ENCODE measurements around the gene ATG4A. TPM values are rescaled to one million over a fixed set of nuclear protein-coding genes. Genes with fewer than 3 reads are reported as not detected.

ATG4A gene
- 17.4 TPM for total RNA-seq
- long read RNA-seq, transcript ATG4A-203 (13 exons, 2,315 nt), result major isoform, 13 of 21 reads
- long read RNA-seq, partial matches to known transcripts, result 3 of 21 reads
- long read RNA-seq, other reads (novel, unspliced or antisense), result 2 of 21 reads

- H3K9me3 ChIP-seq (replicated peaks), result no peaks in the 10 kb centered on the region
- peaks cover 15% of the 10 kb centered on the region for H3K36me3 ChIP-seq
- no peak for TF ChIP-seq CTCF (IDR thresholded peaks at IDR 0.05; ENCODE audit: borderline replicate concordance)
- DNase-seq, result peak; percentile 92
- no peaks in the 10 kb centered on the region for H3K27me3 ChIP-seq (ENCODE audit: low read depth)
- H3K27ac ChIP-seq (replicated peaks), result peak within 1 kb of the TSS; percentile 88
- peaks cover 29% of the 10 kb centered on the region for H3K4me1 ChIP-seq
- intact Hi-C loops (cut with micrococcal nuclease), result no loop called here
- H3K4me3 ChIP-seq, result peak within 1 kb of the TSS; percentile 78
Observed at GRCh38 chrX:108091264-108091877, at the start of gene ATG4A, which contains the start of gene PSMD10. TSS of gene ATG4A (plus strand) at chrX:108091778. CDS start at chrX:108091827, 49 bp downstream. TSS of gene PSMD10 (minus strand) at chrX:108091542. CDS start at chrX:108091520, 22 bp downstream.

- Histone ChIP-seq H3K9me3 (replicated peaks) (no peaks in the 10 kb centered on the region), H3K27ac (replicated peaks) (no peak within 1 kb of the TSS), H3K27me3 (ENCODE audit: low read depth) (no peaks in the 10 kb centered on the region), H3K4me3 (no peak within 1 kb of the TSS), H3K36me3 (no peaks in the 10 kb centered on the region), H3K4me1 (no peaks in the 10 kb centered on the region)
- DNase-seq, result no peak
- intact Hi-C loops (cut with micrococcal nuclease), result no loop called here
- no peak for TF ChIP-seq CTCF (IDR thresholded peaks at IDR 0.05; ENCODE audit: borderline replicate concordance)
Observed at GRCh38 chrX:108044554-108045256, 46.9 kb upstream of the ATG4A start, which contains the start of gene VSIG1. TSS of gene VSIG1 (plus strand) at chrX:108045065. CDS start at chrX:108045131, 66 bp downstream.

GRCh38 chrX:108049649-108050048 is 41.9 kb upstream of the ATG4A start:
- Histone ChIP-seq H3K27ac (replicated peaks) (no peak overlapping the region), H3K4me1 (no peaks in the 10 kb centered on the region), H3K36me3 (no peaks in the 10 kb centered on the region), H3K9me3 (replicated peaks) (no peaks in the 10 kb centered on the region), H3K27me3 (ENCODE audit: low read depth) (no peaks in the 10 kb centered on the region), H3K4me3 (no peak overlapping the region)
- intact Hi-C loops (cut with micrococcal nuclease), result no loop called here
- TF ChIP-seq CTCF (IDR thresholded peaks at IDR 0.05; ENCODE audit: borderline replicate concordance), result no peak
- no peak for DNase-seq

- no peak for TF ChIP-seq CTCF (IDR thresholded peaks at IDR 0.05; ENCODE audit: borderline replicate concordance)
- no peaks in the 10 kb centered on the region for H3K4me1 ChIP-seq
- H3K27me3 ChIP-seq (ENCODE audit: low read depth), result no peaks in the 10 kb centered on the region
- DNase-seq, result no peak
- H3K4me3 ChIP-seq, result no peak overlapping the region
- H3K27ac ChIP-seq (replicated peaks), result no peak overlapping the region
- no peaks in the 10 kb centered on the region for H3K9me3 ChIP-seq (replicated peaks)
- H3K36me3 ChIP-seq, result no peaks in the 10 kb centered on the region
- intact Hi-C loops (cut with micrococcal nuclease), result no loop called here
Observed at GRCh38 chrX:108053218-108053617, 38.4 kb upstream of the ATG4A start.

GRCh38 chrX:108055546-108055945 is 36.0 kb upstream of the ATG4A start:
- no peak overlapping the region for H3K27ac ChIP-seq (replicated peaks)
- H3K4me3 ChIP-seq, result no peak overlapping the region
- intact Hi-C loops (cut with micrococcal nuclease), result no loop called here
- no peak for TF ChIP-seq CTCF (IDR thresholded peaks at IDR 0.05; ENCODE audit: borderline replicate concordance)
- H3K4me1 ChIP-seq, result no peaks in the 10 kb centered on the region
- H3K9me3 ChIP-seq (replicated peaks), result no peaks in the 10 kb centered on the region
- no peak for DNase-seq
- H3K27me3 ChIP-seq (ENCODE audit: low read depth), result no peaks in the 10 kb centered on the region
- H3K36me3 ChIP-seq, result no peaks in the 10 kb centered on the region
